DLD1 (cell line): Measurements from ENCODE around the gene NKIRAS1.
"Not testable (repeated sequence)": the region's sequence is repeated elsewhere in the genome, so short reads cannot be mapped to it uniquely, and the experiment has no call there.

Experiments used
- in situ Hi-C: cut with HindIII; loops from 2 replicates; pipeline ENCODE4 v1.10.0; 2017; ENCODE audit warnings: low sequenced_read_pairs

The NKIRAS1 gene

DNA sequence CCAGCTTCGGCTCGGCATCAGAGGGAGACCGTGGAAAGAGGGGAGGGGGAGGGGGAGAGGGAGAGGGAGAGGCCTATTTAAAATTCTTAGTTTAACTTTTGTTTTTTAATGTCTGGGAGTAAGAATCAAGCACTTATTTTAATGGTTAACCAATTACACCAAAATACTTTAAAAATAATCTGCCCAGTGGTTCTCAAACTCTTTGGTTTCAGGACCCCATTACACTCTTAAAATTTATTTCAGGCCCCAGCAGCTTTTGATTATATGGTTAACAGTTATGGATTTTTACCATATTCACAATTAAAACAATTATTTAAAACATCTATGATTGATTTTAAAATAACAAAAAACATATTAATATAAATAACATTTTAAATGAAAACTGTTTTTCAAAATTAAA lies 44.5 kb downstream of the NKIRAS1 start:
- in situ Hi-C loops: no loop called here

DNA sequence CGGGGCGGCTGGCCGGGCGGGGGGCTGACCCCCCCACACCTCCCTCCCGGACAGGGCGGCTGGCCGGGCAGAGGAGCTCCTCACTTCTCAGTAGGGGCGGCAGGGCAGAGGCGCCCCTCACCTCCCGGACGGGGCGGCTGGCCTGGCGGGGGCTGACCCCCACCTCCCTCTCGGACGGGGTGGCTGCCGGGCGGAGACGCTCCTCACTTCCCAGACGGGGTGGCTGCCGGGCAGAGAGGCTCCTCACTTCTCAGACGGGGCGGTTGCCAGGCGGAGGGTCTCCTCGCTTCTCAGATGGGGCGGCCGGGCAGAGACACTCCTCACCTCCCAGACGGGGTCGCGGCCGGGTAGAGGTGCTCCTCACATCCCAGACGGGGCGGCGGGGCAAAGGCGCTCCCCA lies 45.4 kb downstream of the NKIRAS1 start:
- in situ Hi-C loops: not testable (repeated sequence)

- in situ Hi-C loops: not testable (repeated sequence)
Measured at GRCh38 chr3:23870663-23871043, 46.1 kb downstream of the NKIRAS1 start.

DNA sequence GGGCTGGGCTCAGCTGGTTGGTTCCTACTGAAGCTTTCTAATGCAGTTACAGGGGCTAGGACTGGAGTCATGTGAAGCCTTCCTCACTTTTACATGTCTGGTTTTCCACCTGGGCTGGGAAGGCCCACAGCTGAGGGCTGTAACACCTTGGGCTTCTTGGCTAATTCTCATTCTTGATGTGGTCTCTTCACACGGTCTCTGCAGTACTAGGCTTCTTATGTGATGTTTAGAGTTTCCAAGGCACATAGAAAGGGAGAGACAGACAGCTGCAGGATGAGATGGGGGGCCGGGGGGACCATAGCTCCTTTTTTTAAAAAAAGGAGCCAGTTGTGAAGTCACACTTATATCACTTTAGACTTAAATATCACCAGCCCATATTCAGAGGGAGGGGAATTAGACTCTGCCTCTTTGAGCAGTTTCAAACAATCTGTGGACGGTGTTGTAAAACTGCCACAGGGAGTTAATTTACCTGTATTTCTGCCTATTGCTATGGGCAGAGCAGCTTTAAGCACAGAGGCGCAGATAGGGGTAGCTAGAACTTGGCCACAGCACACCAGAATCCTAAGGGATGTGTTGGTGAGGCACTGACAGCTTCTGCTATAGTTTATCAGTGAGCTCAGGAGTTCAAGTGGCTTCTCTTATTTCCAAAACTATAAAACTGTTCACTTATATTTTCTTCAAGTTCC lies 46.7 kb downstream of the NKIRAS1 start:
- in situ Hi-C loops: no loop called here

DNA sequence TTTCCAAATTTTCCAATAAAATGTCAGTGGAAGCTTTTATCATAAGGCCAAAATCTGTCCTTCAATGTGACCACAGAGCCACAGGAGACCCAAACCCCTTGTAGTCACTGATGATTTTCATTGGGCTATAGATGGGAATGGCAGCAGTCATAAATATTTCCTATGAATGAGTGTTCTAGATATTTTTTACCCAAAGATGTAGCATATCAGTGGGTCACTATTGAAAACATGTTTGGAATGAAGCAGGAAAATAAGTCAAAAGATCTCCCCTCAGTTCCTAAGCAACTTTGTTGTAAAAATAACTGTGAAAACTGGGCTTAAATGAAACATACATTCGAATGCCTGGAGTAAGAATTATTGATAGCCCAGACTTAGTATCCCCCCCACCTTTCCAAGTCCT lies 49.0 kb downstream of the NKIRAS1 start:
- in situ Hi-C loops: no loop called here

GRCh38 chr3:23867400-23867799 lies 49.4 kb downstream of the NKIRAS1 start:
- in situ Hi-C loops: no loop called here

GRCh38 chr3:23865595-23866396 lies 51.0 kb downstream of the NKIRAS1 start:
- in situ Hi-C loops: no loop called here

DNA sequence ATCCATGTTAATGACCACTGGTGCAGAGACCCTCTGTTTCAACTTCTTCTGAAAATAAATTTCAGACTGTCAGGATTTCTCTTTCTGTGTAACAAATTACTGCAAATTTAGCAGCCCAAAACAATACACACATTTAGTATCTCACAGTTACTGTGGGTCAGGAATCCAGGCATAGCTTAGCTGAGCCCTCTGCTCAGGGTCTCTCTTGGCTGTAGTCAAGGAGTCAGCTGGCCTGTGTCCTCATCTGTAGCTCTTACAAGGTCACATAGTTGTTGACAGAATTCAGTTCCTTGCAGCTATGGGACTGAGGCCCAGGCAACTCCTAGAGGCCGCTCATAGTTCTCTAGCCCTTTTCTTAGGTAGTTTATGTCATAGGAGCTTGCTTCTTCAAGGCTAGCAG lies 51.9 kb downstream of the NKIRAS1 start:
- in situ Hi-C loops: no loop called here

DNA sequence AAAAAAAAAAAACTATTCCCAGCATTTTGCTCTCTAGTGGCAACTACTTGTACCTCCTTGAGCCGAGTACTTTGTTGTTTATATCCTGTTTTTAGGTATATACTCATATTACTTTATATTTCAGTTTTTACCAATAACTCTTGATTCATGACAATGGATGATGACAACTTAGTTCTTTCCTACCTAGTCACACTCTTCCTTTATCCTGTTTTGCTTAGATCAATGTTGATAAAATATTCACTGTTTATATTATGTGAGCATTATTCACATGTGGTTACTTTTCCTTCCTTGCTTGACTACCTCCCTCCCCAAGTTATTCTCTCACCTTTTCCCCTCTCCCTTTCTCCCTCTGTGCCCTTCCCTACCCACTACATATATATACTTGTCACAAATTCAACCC lies 53.7 kb downstream of the NKIRAS1 start:
- in situ Hi-C loops: no loop called here

- in situ Hi-C loops: no loop called here
Measured at GRCh38 chr3:23861689-23862088, 55.1 kb downstream of the NKIRAS1 start.

DNA sequence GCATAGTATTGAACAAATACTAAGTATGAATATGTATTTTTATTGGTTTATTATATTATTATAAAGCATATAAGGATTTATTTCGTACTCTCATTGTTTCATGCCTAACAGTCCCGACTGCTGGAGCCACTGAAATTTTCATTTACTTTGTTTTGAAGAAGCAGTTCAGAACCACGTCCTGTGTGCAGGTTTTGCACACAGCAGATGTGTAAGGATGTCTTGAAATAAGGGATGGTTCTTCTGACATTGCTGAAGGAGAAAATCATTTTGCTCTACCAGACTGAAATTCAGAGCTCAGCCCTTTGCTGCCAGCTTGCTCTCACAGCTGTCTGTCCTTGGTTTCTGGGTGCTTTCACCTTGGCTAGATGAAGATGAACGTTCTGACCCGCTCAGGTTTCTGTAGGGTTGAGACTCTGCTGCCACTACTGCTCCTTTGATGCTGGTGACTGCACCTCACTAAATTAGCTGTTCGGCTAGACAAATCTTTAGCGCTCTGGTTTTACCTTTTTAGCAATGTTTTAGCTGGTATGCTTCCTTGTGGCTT lies 56.9 kb downstream of the NKIRAS1 start:
- in situ Hi-C loops: no loop called here

GRCh38 chr3:23859012-23859743 lies 57.6 kb downstream of the NKIRAS1 start:
- in situ Hi-C loops: no loop called here

DNA sequence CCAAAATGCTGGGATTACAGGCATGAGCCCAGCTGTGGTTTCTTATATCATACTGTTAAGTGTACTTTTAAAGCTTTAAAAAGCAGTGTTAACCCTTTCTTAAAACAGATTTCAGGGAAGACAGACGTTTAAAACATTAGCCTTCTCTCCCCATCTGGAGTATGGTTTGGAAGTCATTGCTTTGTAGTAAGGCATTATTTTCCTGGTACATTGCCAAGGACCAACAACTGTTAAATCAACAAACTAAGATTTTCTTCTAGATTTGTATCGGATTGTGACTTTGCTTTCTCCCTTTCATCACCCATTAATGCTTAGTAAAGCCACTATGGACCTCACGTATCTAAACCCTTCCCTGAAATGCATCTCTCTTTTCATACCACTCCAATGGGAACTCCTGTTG lies 60.5 kb downstream of the NKIRAS1 start:
- in situ Hi-C loops: no loop called here

GRCh38 chr3:23849462-23849861 lies 67.3 kb downstream of the NKIRAS1 start:
- in situ Hi-C loops: not testable (repeated sequence)

DNA sequence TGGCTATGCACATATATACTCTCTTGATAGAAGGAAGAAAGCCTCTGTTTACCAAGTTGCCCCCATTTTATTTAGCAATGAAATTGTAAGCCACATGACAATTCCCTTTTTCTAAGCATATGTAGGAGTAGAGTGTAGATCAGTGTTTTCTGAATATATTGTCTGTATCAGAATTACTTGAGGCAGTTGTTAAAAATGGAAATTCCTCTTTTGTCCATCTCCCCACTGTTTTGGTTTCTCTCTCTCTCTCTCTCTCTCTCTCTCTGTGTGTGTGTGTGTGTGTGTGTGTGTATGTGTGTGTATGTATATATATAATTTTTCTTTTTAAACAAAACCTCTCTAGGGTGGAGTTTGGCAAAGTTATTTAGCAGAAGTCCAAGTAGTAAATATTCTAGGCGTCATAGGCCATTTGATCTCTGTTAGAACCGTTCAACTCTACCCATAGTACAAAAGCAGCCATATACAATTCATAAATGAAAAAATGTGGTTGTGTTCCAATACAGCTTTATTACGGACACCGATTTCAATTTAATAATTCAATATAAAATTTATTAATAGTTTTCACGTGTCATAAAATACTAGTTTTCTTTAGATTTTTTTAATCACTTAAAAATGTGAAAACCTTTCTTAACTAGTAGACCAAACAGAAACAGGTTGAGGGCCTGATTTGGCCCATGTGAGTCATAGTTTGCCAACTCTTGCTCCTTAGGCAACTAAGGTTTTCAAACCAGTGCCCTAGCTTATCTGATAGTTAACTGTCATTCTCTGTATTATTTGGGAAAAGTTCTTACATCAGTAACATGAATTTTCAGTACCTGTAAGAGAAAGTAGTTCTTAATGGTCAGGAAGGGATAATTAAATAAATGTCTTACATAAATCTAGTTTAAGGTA lies 71.2 kb downstream of the NKIRAS1 start:
- in situ Hi-C loops: no loop called here

DNA sequence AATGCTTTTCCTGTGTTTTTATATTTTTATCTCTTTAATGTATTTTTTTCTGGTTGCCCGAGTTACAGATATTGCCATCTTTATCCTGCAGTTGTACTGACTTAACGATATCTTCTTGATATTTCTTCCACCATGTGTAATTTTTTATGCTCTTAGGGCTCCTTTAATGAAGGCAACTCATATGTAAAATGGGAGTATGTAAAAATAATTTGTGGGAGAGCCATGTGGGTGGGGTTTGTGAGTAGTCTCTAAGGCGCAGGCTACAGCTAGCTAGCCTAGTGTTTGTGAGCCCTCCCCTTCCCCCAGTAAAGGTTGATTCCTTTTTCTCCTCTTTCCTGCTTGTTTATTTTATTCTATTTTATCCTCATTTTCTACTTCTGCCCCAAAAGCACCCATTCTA lies 72.9 kb downstream of the NKIRAS1 start:
- in situ Hi-C loops: no loop called here
